Astrocyte of the cerebellum (primary cell): Measurements from ENCODE around the gene PXYLP1.
A peak's percentile ranks its signal among the peaks of the same experiment; 100 is the strongest.

ENCODE experiments used
- DNase-seq: peaks from one replicate; pipeline ENCODE4 v3.0.0-alpha.2; 2011; ENCODE audit warnings: low read depth
- H3K4me3 ChIP-seq: 2 replicates; pipeline ENCODE4 v1.5.1; 2011; ENCODE audit warnings: mild to moderate bottlenecking, low read depth, low read length, moderate library complexity
- CTCF ChIP-seq: IDR thresholded peaks from 2 replicates; pipeline ENCODE4 v1.5.1; 2012; ENCODE audit warnings: low read length, low read depth, moderate library complexity, mild to moderate bottlenecking; ENCODE audit errors: missing control alignments
- in situ Hi-C: cut with HindIII; loops from 2 replicates; pipeline ENCODE4 v1.10.0; 2017; ENCODE audit warnings: low sequenced_read_pairs

The PXYLP1 gene

GRCh38 chr3:141305436-141305835 lies 73.8 kb downstream of the PXYLP1 start:
- peak; percentile 35 for DNase-seq
- H3K4me3 ChIP-seq: no peak overlapping the region
- TF ChIP-seq CTCF: peak; percentile 23
- in situ Hi-C loops: no loop called here

GRCh38 chr3:141306276-141306675 lies 74.7 kb downstream of the PXYLP1 start:
- H3K4me3 ChIP-seq: no peak overlapping the region
- in situ Hi-C loops: no loop called here
- DNase-seq: no peak
- TF ChIP-seq CTCF: no peak

GRCh38 chr3:141306922-141307321 lies 75.3 kb downstream of the PXYLP1 start:
- DNase-seq: no peak
- in situ Hi-C loops: no loop called here
- H3K4me3 ChIP-seq: no peak overlapping the region
- no peak for TF ChIP-seq CTCF

- in situ Hi-C loops: no loop called here
- TF ChIP-seq CTCF: no peak
- DNase-seq: no peak
- no peak overlapping the region for H3K4me3 ChIP-seq
Measured at GRCh38 chr3:141307351-141308059, 75.9 kb downstream of the PXYLP1 start.

- in situ Hi-C loops: no loop called here
- peak; percentile 67 for TF ChIP-seq CTCF
- DNase-seq: no peak
- no peak overlapping the region for H3K4me3 ChIP-seq
Measured at GRCh38 chr3:141308588-141309218, 77.1 kb downstream of the PXYLP1 start.

GRCh38 chr3:141311170-141311495 lies 79.5 kb downstream of the PXYLP1 start:
- in situ Hi-C loops: no loop called here
- no peak for DNase-seq
- no peak for TF ChIP-seq CTCF
- peak overlapping the region; percentile 83 for H3K4me3 ChIP-seq
